ENCODE data around the gene GRXCR2.

Gene GRXCR2

GRCh38 chr5:145811834-145812625 is 60.8 kb downstream of the GRXCR2 start:
- no peak overlapping the region for H3K9ac ChIP-seq (ENCODE audit: low read length)
- H3K36me3 ChIP-seq (ENCODE audit: insufficient read depth, low read length), result peaks cover 5% of the 10 kb centered on the region
- H3K4me1 ChIP-seq (ENCODE audit: insufficient read depth, low read length), result no peaks in the 10 kb centered on the region
- H3K9me3 ChIP-seq (ENCODE audit: low read length), result no peaks in the 10 kb centered on the region
- no peaks in the 10 kb centered on the region for H3K27me3 ChIP-seq (ENCODE audit: control insufficient read depth in 1 of 2, insufficient read depth in 2 of 2, low read length in 2 of 2)
- H3K4me3 ChIP-seq (ENCODE audit: low read depth in 1 of 2, low read length in 2 of 2), result no peak overlapping the region
- no peak overlapping the region for H3K27ac ChIP-seq (ENCODE audit: low read depth, low read length)

All from muscle layer of colon (tissue), 2 donors.